ENCODE results near the gene SLC26A2. TPM values are rescaled to one million over a fixed set of nuclear protein-coding genes. Genes with fewer than 3 reads are reported as not detected.

The SLC26A2 gene
- total and polyA plus RNA-seq, 2 donors (not counting 1 experiment from before 2014, with no cell fraction given), result 2.1 to 13.2 TPM

GRCh38 chr5:150015415-150015814 is 54.9 kb downstream of the SLC26A2 start:
- no peak overlapping the region for H3K27ac Mint-ChIP-seq
- H3K4me3 Mint-ChIP-seq, result no peak overlapping the region
- Histone ChIP-seq H3K79me2 (ENCODE audit: control insufficient read depth, insufficient read depth, low read length) (no peaks in the 10 kb centered on the region), H3K4me2 (replicated peaks; ENCODE audit: low read depth, low read length, poor library complexity, severe bottlenecking) (no peak overlapping the region), H3K27ac (ENCODE audit: low read length in 2 of 2) (no peak overlapping the region), H3K4me1 (ENCODE audit: control insufficient read depth in 2 of 2, insufficient read depth in 2 of 2, low read length in 2 of 2) (no peaks in the 10 kb centered on the region), H3K9ac (ENCODE audit: low read length) (no peak overlapping the region), H3K4me3 (ENCODE audit: control extremely low read depth in 1 of 5, extremely low read depth in 1 of 5, insufficient read depth in 1 of 5, low read depth in 2 of 5, low read length in 4 of 5) (no peak overlapping the region), H3K9me3 (ENCODE audit: control extremely low read depth in 1 of 3, control insufficient read depth in 2 of 3, insufficient read depth in 1 of 3, low read length in 2 of 3) (peaks cover 1 to 9% (median 3%) of the 10 kb centered on the region in 3 donors), H3K36me3 (replicated peaks in 1 of 2; ENCODE audit: control extremely low read depth in 1 of 2, control insufficient read depth in 1 of 2, extremely low read depth in 1 of 2, insufficient read depth in 2 of 2, low read length in 1 of 2) (peaks cover 29 to 91% of the 10 kb centered on the region in 2 experiments), H3K27me3 (replicated peaks in 1 of 4; ENCODE audit: control extremely low read depth in 1 of 4, control insufficient read depth in 3 of 4, insufficient read depth in 4 of 4, low read length in 3 of 4) (no peaks in the 10 kb centered on the region), H2AFZ (ENCODE audit: insufficient read depth, low read depth, low read length, poor library complexity, severe bottlenecking) (no peak overlapping the region), H4K20me1 (ENCODE audit: control insufficient read depth, insufficient read depth, low read length, poor library complexity, severe bottlenecking) (peaks cover 12% of the 10 kb centered on the region)
- intact Hi-C loops (cut with micrococcal nuclease), result no loop called here
- H3K4me1 Mint-ChIP-seq, result no peaks in the 10 kb centered on the region
- ChIA-PET CTCF (no interaction called here), POLR2A (no interaction called here)
- ATAC-seq (ENCODE audit: low read depth), result no peak
- no peaks in the 10 kb centered on the region for H3K27me3 Mint-ChIP-seq
- DNase-seq, result no peak
- WGBS (ENCODE audit: insufficient coverage), result no CpG with 5 or more reads among the region's 3 CpGs
- H3K9me3 Mint-ChIP-seq (ENCODE audit: insufficient read depth), result peaks cover 5% of the 10 kb centered on the region
- no peak for TF ChIP-seq CTCF (IDR thresholded peaks at IDR 0.05)
- no peak for TF ChIP-seq EZH2 (IDR thresholded peaks at IDR 0.05; ENCODE audit: borderline replicate concordance, insufficient read depth, low read depth, low read length, poor library complexity, severe bottlenecking)

- no peaks in the 10 kb centered on the region for H3K79me2 ChIP-seq (ENCODE audit: control insufficient read depth, insufficient read depth, low read length)
- no peaks in the 10 kb centered on the region for H3K27me3 ChIP-seq (replicated peaks in 1 of 4; ENCODE audit: control extremely low read depth in 1 of 4, control insufficient read depth in 3 of 4, insufficient read depth in 4 of 4, low read length in 3 of 4)
- no peak overlapping the region for H3K27ac Mint-ChIP-seq
- ChIA-PET POLR2A (no interaction called here), CTCF (interaction anchor here (0.6 to 0.7 kb wide), 2 partner anchors 26 to 42 kb away, joined by 3 read pairs; no protein-coding TSS in a partner anchor)
- H3K9me3 Mint-ChIP-seq (ENCODE audit: insufficient read depth), result peaks cover 5% of the 10 kb centered on the region
- no peak overlapping the region for H3K4me3 Mint-ChIP-seq
- no peak overlapping the region for H2AFZ ChIP-seq (ENCODE audit: insufficient read depth, low read depth, low read length, poor library complexity, severe bottlenecking)
- no peaks in the 10 kb centered on the region for H3K27me3 Mint-ChIP-seq
- H3K9me3 ChIP-seq (ENCODE audit: control extremely low read depth in 1 of 3, control insufficient read depth in 2 of 3, insufficient read depth in 1 of 3, low read length in 2 of 3), result peaks cover 1 to 9% (median 3%) of the 10 kb centered on the region in 3 donors
- no peak for TF ChIP-seq CTCF (IDR thresholded peaks at IDR 0.05)
- TF ChIP-seq EZH2 (IDR thresholded peaks at IDR 0.05; ENCODE audit: borderline replicate concordance, insufficient read depth, low read depth, low read length, poor library complexity, severe bottlenecking), result no peak
- no peaks in the 10 kb centered on the region for H3K4me1 Mint-ChIP-seq
- intact Hi-C loops (cut with micrococcal nuclease), result no loop called here
- H3K9ac ChIP-seq (ENCODE audit: low read length), result no peak overlapping the region
- no peak overlapping the region for H3K4me3 ChIP-seq (ENCODE audit: control extremely low read depth in 1 of 5, extremely low read depth in 1 of 5, insufficient read depth in 1 of 5, low read depth in 2 of 5, low read length in 4 of 5)
- peaks cover 8% of the 10 kb centered on the region for H4K20me1 ChIP-seq (ENCODE audit: control insufficient read depth, insufficient read depth, low read length, poor library complexity, severe bottlenecking)
- H3K4me1 ChIP-seq (ENCODE audit: control insufficient read depth in 2 of 2, insufficient read depth in 2 of 2, low read length in 2 of 2), result no peaks in the 10 kb centered on the region
- H3K4me2 ChIP-seq (replicated peaks; ENCODE audit: low read depth, low read length, poor library complexity, severe bottlenecking), result no peak overlapping the region
- ATAC-seq (ENCODE audit: low read depth) (no peak), DNase-seq (no peak)
- peaks cover 23 to 90% of the 10 kb centered on the region in 2 experiments for H3K36me3 ChIP-seq (replicated peaks in 1 of 2; ENCODE audit: control extremely low read depth in 1 of 2, control insufficient read depth in 1 of 2, extremely low read depth in 1 of 2, insufficient read depth in 2 of 2, low read length in 1 of 2)
- H3K27ac ChIP-seq (ENCODE audit: low read length in 2 of 2), result no peak overlapping the region
Measured at GRCh38 chr5:150016537-150016936, 56.0 kb downstream of the SLC26A2 start.

Measured in B cell (primary cell).